Natural killer cell treated with Interleukin-12 subunit alpha and Interleukin-12 subunit beta and Interleukin-15 and Interleukin-18, amount 100 ng/mL, for 72 hours (primary cell): ENCODE results near the gene CARNS1. TPM values are rescaled to one million over a fixed set of nuclear protein-coding genes. Genes with fewer than 3 reads are reported as not detected.
A peak's percentile ranks its signal among the peaks of the same experiment; 100 is the strongest.

Source experiments
- ATAC-seq, 2 donors: fragments of 150-1000 bp; cut with Tn5 transposase in 1 of 2; sonication (Bioruptor Pico), chemical (Tn5 transposase) in 1 of 2; 2 replicates each; pipeline ENCODE4 v1.10.0; 2021
- DNase-seq: peaks from one replicate; pipeline ENCODE4 v3.0.0; 2022; ENCODE audit warnings: low spot score
- H3K27ac Mint-ChIP-seq, 2 donors: 1 replicate in 1 of 2; 2 replicates in 1 of 2; pipeline ENCODE4 v1.8.0; 2022; ENCODE audit warnings: mixed read lengths in 2 of 2, mild to moderate bottlenecking in 1 of 2, moderate library complexity in 1 of 2
- H3K27me3 Mint-ChIP-seq, 2 donors: 1 replicate in 1 of 2; 2 replicates in 1 of 2; pipeline ENCODE4 v1.8.0; 2022; ENCODE audit warnings: mixed read lengths in 2 of 2
- H3K36me3 Mint-ChIP-seq: one replicate; pipeline ENCODE4 v1.8.0; 2022; ENCODE audit warnings: mixed read lengths
- H3K4me1 Mint-ChIP-seq, 2 donors: 1 replicate in 1 of 2; 2 replicates in 1 of 2; pipeline ENCODE4 v1.8.0; 2022; ENCODE audit warnings: low read depth in 2 of 2, mixed read lengths in 2 of 2, mild to moderate bottlenecking in 1 of 2
- H3K4me3 Mint-ChIP-seq: one replicate; pipeline ENCODE4 v1.8.0; 2022; ENCODE audit warnings: mixed read lengths
- H3K9me3 Mint-ChIP-seq: 2 replicates; pipeline ENCODE4 v1.8.0; 2022; ENCODE audit warnings: mixed read lengths
- total RNA-seq, 2 donors: library from RNA; stranded (reverse); gene quantifications; one replicate each; pipeline ENCODE4 v1.2.3, GENCODE V29; 2022

CARNS1 gene
- total RNA-seq, 2 donors from 2014 or later: 2.3 to 4.9 TPM

GRCh38 chr11:67437082-67437808 is 21.8 kb downstream of the CARNS1 start, which contains the start of gene PTPRCAP:
Gene PTPRCAP (minus strand): TSS chr11:67437682. CDS start chr11:67437619, 63 bp downstream.
- peaks cover 48 to 59% of the 10 kb centered on the region in 2 donors for H3K4me1 Mint-ChIP-seq
- no peaks in the 10 kb centered on the region for H3K9me3 Mint-ChIP-seq
- H3K27me3 Mint-ChIP-seq: no peaks in the 10 kb centered on the region
- peak within 1 kb of the TSS; percentile 93 for H3K4me3 Mint-ChIP-seq
- no peaks in the 10 kb centered on the region for H3K36me3 Mint-ChIP-seq
- peak within 1 kb of the TSS; percentile 92 for H3K27ac Mint-ChIP-seq
- ATAC-seq: peak; percentile 56 to 62
- peak; percentile 80 for DNase-seq

DNA sequence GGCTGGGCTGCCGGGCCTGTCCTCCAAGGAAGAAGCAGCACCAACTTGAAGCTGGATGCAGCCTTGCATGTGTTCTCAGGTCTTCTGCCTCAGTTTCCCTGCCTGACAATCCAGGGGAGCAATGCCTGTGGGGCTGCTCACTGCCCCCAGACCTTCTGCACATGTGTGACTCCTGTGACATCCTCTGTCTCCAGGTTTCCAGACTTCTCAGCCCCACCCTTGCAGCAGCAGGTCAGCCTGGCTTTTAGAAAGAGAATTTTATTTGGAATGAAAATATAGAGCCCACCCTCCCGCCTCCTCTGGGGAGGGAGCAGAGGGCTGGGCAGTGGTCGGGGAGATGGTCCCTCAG is 22.3 kb downstream of the CARNS1 start:
- DNase-seq (no peak), ATAC-seq (no peak)
- Mint-ChIP-seq H3K27ac (peak overlapping the region; percentile 92), H3K4me3 (peak overlapping the region; percentile 93), H3K9me3 (no peaks in the 10 kb centered on the region), H3K36me3 (no peaks in the 10 kb centered on the region), H3K27me3 (no peaks in the 10 kb centered on the region), H3K4me1 (peaks cover 48 to 58% of the 10 kb centered on the region in 2 donors)

- Mint-ChIP-seq H3K36me3 (no peaks in the 10 kb centered on the region), H3K4me3 (peak overlapping the region; percentile 93), H3K9me3 (no peaks in the 10 kb centered on the region), H3K27ac (peak overlapping the region; percentile 92), H3K27me3 (no peaks in the 10 kb centered on the region), H3K4me1 (peaks cover 46 to 54% of the 10 kb centered on the region in 2 donors)
- DNase-seq (no peak), ATAC-seq (peak; percentile 11 to 50)
Observed at GRCh38 chr11:67438158-67438902, 22.9 kb downstream of the CARNS1 start.

- ATAC-seq (no peak), DNase-seq (no peak)
- Mint-ChIP-seq H3K27ac (peak overlapping the region; percentile 82 to 92), H3K9me3 (no peaks in the 10 kb centered on the region), H3K4me1 (peaks cover 40 to 52% of the 10 kb centered on the region in 2 donors), H3K27me3 (no peaks in the 10 kb centered on the region), H3K4me3 (peak overlapping the region; percentile 93), H3K36me3 (no peaks in the 10 kb centered on the region)
Observed at GRCh38 chr11:67439321-67440228, 24.1 kb downstream of the CARNS1 start.

DNA sequence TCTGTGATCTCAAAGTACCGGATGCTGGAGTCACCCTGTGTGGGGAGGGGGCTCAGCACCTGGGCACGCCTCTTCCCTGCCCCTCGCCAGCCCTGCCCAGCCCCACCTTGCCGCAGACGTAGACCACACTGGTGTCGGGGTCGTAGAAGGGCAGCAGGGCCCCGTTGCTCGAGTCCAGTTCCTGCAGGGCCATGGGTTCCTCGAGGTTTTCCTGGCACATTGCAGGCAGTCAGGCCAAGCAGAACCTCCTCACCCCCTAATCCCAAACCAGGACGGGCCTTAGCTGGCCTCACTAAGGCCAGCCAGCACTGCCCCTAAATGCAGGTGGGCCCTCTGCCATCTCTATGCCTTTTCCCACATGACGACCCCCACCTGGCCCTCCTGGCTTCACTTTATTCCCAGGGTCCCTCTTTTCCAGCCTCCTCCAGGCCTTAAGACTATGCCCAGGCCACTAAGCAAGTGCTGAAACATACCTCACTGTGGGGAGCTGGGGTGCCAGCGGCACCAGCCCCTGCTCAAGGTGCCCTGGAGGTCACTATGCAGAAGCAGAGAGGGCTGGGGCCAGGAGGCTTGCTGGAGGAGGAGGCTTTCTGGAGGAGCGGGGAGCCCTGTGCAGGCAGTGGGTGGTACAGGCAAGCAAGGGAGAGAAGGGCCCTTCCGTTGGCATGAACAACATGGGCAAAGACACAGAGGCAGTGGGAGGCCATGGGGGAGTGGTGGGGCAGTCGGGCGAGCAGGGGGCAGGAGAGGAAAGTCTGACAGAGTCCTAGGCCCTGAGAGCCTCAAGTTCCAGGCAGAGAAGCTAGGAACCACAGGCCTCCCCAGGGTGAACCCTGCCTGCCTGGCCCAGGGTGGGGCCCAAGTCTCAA is 25.0 kb downstream of the CARNS1 start:
- DNase-seq (no peak), ATAC-seq (no peak)
- Mint-ChIP-seq H3K27me3 (no peaks in the 10 kb centered on the region), H3K4me3 (peak overlapping the region; percentile 93), H3K36me3 (no peaks in the 10 kb centered on the region), H3K9me3 (no peaks in the 10 kb centered on the region), H3K27ac (peak overlapping the region; percentile 82 to 92), H3K4me1 (peaks cover 45 to 57% of the 10 kb centered on the region in 2 donors)

GRCh38 chr11:67441098-67441563 is 25.7 kb downstream of the CARNS1 start:
- H3K4me1 Mint-ChIP-seq: peaks cover 47 to 60% of the 10 kb centered on the region in 2 donors
- H3K27ac Mint-ChIP-seq: peak overlapping the region in 1 of 2 donors; percentile 92
- H3K4me3 Mint-ChIP-seq: no peak overlapping the region
- H3K36me3 Mint-ChIP-seq: no peaks in the 10 kb centered on the region
- H3K9me3 Mint-ChIP-seq: no peaks in the 10 kb centered on the region
- H3K27me3 Mint-ChIP-seq: no peaks in the 10 kb centered on the region
- no peak for ATAC-seq
- no peak for DNase-seq

GRCh38 chr11:67441731-67442351 is 26.4 kb downstream of the CARNS1 start:
- ATAC-seq: no peak
- Mint-ChIP-seq H3K27ac (peak overlapping the region; percentile 75 to 92), H3K4me1 (peaks cover 48 to 57% of the 10 kb centered on the region in 2 donors), H3K9me3 (no peaks in the 10 kb centered on the region), H3K4me3 (peak overlapping the region; percentile 10), H3K36me3 (no peaks in the 10 kb centered on the region), H3K27me3 (no peaks in the 10 kb centered on the region)
- no peak for DNase-seq

- no peak for DNase-seq
- peak overlapping the region; percentile 75 to 92 for H3K27ac Mint-ChIP-seq
Observed at GRCh38 chr11:67442504-67443404, 27.3 kb downstream of the CARNS1 start.

DNA sequence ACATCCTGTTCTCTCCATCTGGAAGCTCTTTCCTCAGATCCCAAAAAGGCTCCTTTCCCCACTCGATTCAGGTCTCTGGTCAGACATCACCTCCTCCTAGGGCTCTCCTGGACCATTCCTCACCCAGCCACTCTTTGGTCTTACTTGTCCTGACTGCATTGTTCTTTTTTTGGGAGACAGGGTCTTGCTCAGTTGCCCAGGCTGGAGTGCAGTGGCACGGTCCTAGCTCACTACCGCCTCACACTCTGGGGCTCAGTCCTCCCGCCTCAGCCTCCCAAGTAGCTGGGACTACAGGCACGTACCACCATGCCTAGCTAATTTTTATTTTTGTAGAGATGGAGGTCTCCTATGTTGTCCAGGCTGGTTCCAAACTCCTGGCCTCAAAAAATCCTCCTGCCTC is 30.0 kb downstream of the CARNS1 start:
- peak overlapping the region; percentile 74 to 91 for H3K27ac Mint-ChIP-seq
- H3K4me3 Mint-ChIP-seq: peak overlapping the region; percentile 74
- peaks cover 0 to 3% of the 10 kb centered on the region in 2 donors for H3K27me3 Mint-ChIP-seq
- DNase-seq (no peak), ATAC-seq (no peak)
- peaks cover 32 to 42% of the 10 kb centered on the region in 2 donors for H3K4me1 Mint-ChIP-seq
- H3K9me3 Mint-ChIP-seq: no peaks in the 10 kb centered on the region
- H3K36me3 Mint-ChIP-seq: no peaks in the 10 kb centered on the region

More at GRCh38 chr11:67442504-67443404, 27.3 kb downstream of the CARNS1 start:
- Mint-ChIP-seq H3K36me3 (no peaks in the 10 kb centered on the region), H3K4me3 (peak overlapping the region; percentile 41), H3K4me1 (peaks cover 46 to 55% of the 10 kb centered on the region in 2 donors), H3K9me3 (no peaks in the 10 kb centered on the region), H3K27me3 (no peaks in the 10 kb centered on the region)
- ATAC-seq: no peak

- peaks cover 0 to 6% of the 10 kb centered on the region in 2 donors for H3K27me3 Mint-ChIP-seq
- H3K27ac Mint-ChIP-seq: no peak overlapping the region
- H3K9me3 Mint-ChIP-seq: no peaks in the 10 kb centered on the region
- H3K4me1 Mint-ChIP-seq: peaks cover 24 to 25% of the 10 kb centered on the region in 2 donors
- H3K36me3 Mint-ChIP-seq: no peaks in the 10 kb centered on the region
- no peak overlapping the region for H3K4me3 Mint-ChIP-seq
- DNase-seq (no peak), ATAC-seq (no peak)
Observed at GRCh38 chr11:67448220-67448609, 32.7 kb downstream of the CARNS1 start.

GRCh38 chr11:67449116-67449844 is 33.8 kb downstream of the CARNS1 start:
- Mint-ChIP-seq H3K27ac (peak overlapping the region in 1 of 2 donors; percentile 50), H3K4me1 (peaks cover 24% of the 10 kb centered on the region in 2 donors)

More at GRCh38 chr11:67449116-67449844, 33.8 kb downstream of the CARNS1 start:
- Mint-ChIP-seq H3K4me3 (no peak overlapping the region), H3K36me3 (no peaks in the 10 kb centered on the region), H3K9me3 (no peaks in the 10 kb centered on the region), H3K27me3 (peaks cover 0 to 6% of the 10 kb centered on the region in 2 donors)
- no peak for ATAC-seq
- DNase-seq: no peak
